Fibroblast of villous mesenchyme (primary cell): ENCODE data around the gene HSD11B2. TPM values are rescaled to one million over a fixed set of nuclear protein-coding genes. Genes with fewer than 3 reads are reported as not detected.
A peak's percentile ranks its signal among the peaks of the same experiment; 100 is the strongest.

Experiments used
- DNase-seq: peaks from one replicate; pipeline ENCODE4 v3.0.0-alpha.2; 2010; ENCODE audit warnings: low read depth
- H3K4me3 ChIP-seq: 2 replicates; pipeline ENCODE4 v1.5.1; 2011; ENCODE audit warnings: low read depth, mild to moderate bottlenecking, low read length
- total RNA-seq: library from RNA; depleted of rRNA; stranded (reverse); fragments of >200 nt; gene quantifications from 2 replicates; pipeline ENCODE4 v1.2.3, GENCODE V29; 2012
- TF ChIP-seq, protein P1 (sequence below): IDR thresholded peaks from 2 replicates; pipeline ENCODE4 v1.5.1; 2012; ENCODE audit warnings: low read depth, mild to moderate bottlenecking, low read length; ENCODE audit not compliant: insufficient read depth

The HSD11B2 gene
- total RNA-seq, 1 donor: not detected

DNA sequence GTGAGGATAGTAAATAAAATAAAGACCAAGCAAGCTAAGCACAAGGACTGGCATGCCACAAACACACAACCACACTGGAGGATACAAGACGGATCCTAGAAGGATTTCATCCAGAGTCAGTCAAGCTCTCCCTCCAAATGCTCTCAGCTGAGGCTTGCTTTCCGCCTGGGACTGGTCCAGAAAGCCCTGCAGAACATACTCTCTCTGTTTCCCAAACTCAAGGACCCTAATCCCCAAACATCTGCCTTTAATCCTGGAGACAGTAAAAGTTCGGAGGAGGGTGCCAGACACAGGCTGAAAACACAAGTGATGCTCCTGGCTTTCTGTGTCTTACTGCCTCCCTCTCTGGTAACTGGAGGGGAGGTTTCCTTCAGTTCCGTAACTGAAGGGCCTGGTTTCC, 5.3 kb upstream of the HSD11B2 start:
- TF ChIP-seq, protein P1, sequence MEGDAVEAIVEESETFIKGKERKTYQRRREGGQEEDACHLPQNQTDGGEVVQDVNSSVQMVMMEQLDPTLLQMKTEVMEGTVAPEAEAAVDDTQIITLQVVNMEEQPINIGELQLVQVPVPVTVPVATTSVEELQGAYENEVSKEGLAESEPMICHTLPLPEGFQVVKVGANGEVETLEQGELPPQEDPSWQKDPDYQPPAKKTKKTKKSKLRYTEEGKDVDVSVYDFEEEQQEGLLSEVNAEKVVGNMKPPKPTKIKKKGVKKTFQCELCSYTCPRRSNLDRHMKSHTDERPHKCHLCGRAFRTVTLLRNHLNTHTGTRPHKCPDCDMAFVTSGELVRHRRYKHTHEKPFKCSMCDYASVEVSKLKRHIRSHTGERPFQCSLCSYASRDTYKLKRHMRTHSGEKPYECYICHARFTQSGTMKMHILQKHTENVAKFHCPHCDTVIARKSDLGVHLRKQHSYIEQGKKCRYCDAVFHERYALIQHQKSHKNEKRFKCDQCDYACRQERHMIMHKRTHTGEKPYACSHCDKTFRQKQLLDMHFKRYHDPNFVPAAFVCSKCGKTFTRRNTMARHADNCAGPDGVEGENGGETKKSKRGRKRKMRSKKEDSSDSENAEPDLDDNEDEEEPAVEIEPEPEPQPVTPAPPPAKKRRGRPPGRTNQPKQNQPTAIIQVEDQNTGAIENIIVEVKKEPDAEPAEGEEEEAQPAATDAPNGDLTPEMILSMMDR: no peak
- DNase-seq: no peak
- H3K4me3 ChIP-seq: no peak overlapping the region

DNA sequence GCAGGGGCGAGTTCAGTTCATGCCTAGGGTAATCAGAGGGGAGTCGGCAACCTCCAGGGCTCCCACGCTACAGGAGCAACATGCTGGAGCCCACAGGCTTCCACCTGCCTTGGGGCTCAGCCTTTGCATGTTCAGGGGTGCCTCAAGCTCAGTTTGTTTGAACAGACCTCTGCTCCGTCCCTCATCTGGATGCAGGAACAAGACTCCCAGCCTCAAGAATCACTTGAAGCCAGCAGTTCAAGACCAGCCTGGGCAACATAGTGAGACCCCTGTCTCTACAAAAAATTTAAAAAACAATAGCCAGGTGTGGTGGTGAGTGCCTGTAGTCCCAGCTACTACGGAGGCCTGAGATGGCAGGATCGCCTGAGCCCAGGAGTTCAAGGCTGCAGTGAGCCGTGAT, 4.9 kb upstream of the HSD11B2 start:
- H3K4me3 ChIP-seq: no peak overlapping the region
- TF ChIP-seq, protein P1: no peak
- DNase-seq: no peak

DNA sequence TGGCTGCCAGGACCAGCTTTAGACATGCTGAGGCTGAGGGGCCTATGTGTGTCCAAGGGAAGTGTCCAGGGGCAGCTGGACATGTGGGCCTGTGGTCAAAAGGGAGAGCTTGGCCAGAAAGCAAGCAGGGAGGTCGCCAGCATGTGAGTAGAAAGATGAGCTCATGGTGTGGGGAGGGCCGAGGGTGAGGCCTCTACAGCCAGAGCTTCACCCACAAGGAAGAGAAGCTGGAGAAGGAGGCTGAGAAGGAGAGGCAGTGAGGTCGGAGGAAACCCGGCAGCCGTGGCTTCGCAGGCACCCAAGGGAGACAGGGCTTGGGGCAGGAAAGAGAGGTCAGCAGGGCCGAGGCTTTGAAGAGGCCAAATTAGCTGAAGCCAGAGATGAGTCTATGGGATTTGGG, 4.0 kb upstream of the HSD11B2 start:
- DNase-seq: no peak
- TF ChIP-seq, protein P1: no peak

DNA sequence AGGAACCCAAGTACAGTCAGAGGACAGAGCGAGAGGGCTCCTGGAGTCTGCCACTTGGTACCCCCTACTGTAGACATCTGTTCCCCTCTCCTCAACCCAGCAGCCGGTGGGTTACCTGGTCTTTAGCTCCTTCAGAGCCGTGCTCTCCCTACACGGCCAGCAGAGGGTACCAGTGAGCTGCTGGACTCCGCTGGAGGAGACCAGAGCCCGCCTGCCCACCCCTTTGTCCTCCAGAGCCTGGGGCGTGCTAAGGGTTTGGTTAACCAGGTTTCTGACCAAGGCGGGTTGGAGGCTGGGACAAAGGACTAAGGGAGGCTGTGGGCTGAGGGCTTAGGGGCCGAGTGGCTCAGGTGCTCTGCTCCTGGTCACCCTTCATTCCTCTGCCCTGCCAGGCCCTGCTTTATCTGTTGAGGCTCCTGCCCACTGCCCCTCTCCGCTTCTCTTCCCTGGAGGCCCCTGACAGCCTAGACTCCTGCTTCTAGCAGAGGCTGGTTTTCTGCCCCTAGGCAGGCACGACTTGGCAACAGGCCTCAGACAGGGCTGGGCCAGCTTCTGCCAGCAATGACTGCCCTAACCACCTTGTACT, 2.7 kb upstream of the HSD11B2 start:
- DNase-seq: peak; percentile 71
- TF ChIP-seq, protein P1: peak; percentile 96
- H3K4me3 ChIP-seq: no peak overlapping the region

More for the DNA sequence above, 4.0 kb upstream of the HSD11B2 start:
- H3K4me3 ChIP-seq: no peak overlapping the region

DNA sequence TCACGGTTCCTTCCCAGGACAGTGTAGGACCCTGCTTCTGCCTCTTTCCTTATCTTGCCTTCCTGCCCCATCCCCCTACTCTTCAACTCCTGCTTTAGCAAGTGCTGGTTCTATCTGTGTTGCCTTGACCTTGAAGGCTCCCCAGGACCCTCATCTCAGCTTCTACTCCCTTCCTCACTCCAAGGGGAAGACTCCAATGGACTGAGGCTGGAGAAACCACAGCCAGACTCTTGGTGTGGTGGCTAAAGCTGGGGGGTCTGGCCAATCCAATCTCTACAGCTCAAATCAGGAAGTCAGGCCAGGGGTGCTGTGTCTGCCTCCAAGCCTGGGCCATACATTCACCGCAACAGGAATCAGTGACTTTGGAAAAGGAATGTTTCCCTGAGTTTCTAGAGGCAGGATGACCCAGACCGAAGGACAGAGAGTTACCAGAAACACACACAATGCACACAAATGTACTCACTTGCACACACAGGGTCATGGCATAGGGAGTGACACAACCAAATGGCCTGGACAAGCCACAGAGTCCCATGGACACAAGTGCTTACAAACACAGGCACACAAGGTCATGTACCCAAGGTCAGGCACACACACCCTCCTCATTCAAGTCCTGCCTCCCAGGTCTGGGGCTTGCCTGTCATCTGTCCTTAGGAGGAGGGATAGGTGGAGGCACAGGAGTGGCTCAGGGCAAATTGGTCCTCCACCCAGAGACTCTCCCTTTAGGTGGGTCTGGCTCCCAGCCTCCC, 1.7 kb upstream of the HSD11B2 start:
- TF ChIP-seq, protein P1: no peak
- no peak for DNase-seq
- no peak overlapping the region for H3K4me3 ChIP-seq

DNA sequence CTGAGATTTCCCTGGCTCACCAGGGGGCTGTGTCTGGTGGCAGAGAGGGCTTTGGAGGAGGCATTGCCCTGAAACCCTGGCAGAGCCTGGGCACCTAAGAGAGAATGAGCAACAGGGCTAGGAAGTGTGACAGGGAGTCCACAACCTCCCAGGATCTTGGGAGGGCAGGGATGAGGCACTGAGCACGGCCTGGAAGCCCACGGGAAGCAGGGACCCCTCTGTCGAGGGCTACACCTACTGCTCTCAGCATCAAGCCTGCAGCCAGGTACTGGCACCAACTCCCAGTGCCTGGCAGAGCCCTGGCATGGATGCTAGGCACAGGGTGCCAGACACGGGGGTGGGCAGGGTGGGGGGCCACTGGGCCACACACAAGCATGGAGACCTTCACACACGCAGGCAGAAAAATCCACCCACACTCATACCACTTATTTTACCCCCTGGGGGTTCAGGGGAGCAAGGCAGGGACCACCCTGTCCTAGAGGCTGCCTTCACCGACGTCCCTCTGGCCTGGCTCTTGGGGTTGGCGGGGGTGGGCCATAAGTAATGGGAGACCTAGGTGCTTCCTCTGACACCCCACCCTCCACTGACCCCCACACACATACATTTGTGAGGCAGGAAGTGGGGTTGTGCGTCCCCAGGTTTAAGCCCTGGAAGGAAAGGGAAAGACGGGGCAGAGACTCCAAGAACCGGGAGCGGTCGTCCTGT, 970 bp upstream of the HSD11B2 start:
- TF ChIP-seq, protein P1: no peak
- DNase-seq: no peak
- H3K4me3 ChIP-seq: peak overlapping the region; percentile 44
